HCT116 (cell line): Measurements from ENCODE around the gene TM9SF2. TPM values are rescaled to one million over a fixed set of nuclear protein-coding genes. Genes with fewer than 3 reads are reported as not detected.

Experiments used
- ATAC-seq: fragments of 200-7000 bp; cut with Tn5 transposase; 2 replicates; pipeline ENCODE4 v1.9.1; 2020; ENCODE audit warnings: mild to moderate bottlenecking, moderate library complexity
- BruUV-seq: library from RNA; stranded (reverse); fragments of 400-500 nt; replicated peaks from 2 replicates; lab custom pipeline; 2021; lab: Mats Ljungman, UMichigan
- CTCF ChIA-PET: fragments of 300-600 bp; sonication (Branson Sonifier 250); formaldehyde crosslinking; loops from one replicate; lab custom pipeline; 2021; ENCODE audit warnings: antibody characterized with exemption; lab: Charles Lee
- POLR2A ChIA-PET: fragments of 300-600, 350-600 bp; sonication (Branson Sonifier 250); formaldehyde crosslinking; loops from one replicate; lab custom pipeline; 2021; ENCODE audit warnings: antibody characterized with exemption; lab: Charles Lee
- RAD21 ChIA-PET, 2 experiments: fragments of 300-600 bp; sonication (Branson Sonifier 250); formaldehyde crosslinking; loops; one replicate each; lab custom pipeline; 2023; ENCODE audit warnings: low total read pairs in 2 of 2; ENCODE audit not compliant: uncharacterized antibody in 2 of 2, unreplicated experiment in 2 of 2, low non-redundant PET in 1 of 2; lab: Charles Lee
- DNase-seq: peaks from one replicate; pipeline ENCODE4 v3.0.0-alpha.2; 2010; ENCODE audit warnings: low read depth, low spot score
- H2AFZ ChIP-seq: fragments of 200-600 bp; shearing (Covaris generic), sonication (generic); 2 replicates; pipeline ENCODE4 v1.6.1; 2017; ENCODE audit warnings: low read depth, mixed run types, mixed read lengths, antibody characterized with exemption, low read length; ENCODE audit not compliant: poor library complexity, severe bottlenecking
- H3K27ac ChIP-seq: 2 replicates; pipeline ENCODE4 v1.5.1; 2012; ENCODE audit warnings: low read depth, low read length
- H3K27me3 ChIP-seq: fragments of 200-600 bp; sonication (generic); 2 replicates; pipeline ENCODE4 v1.6.1; 2016; ENCODE audit warnings: mixed run types, low read length, mixed read lengths; ENCODE audit not compliant: insufficient read depth
- H3K36me3 ChIP-seq, 2 experiments: fragments of 200-500 bp in 1 of 2; fragments of 200-600 bp in 1 of 2; sonication (Bioruptor generic) in 1 of 2; sonication (generic) in 1 of 2; 2 replicates each; pipeline versions ENCODE4 v1.5.1 to v1.6.1; 2014 to 2016; ENCODE audit warnings: low read length in 2 of 2, inconsistent platforms in 1 of 2, mixed read lengths in 1 of 2, mixed run types in 1 of 2; ENCODE audit not compliant: insufficient read depth in 2 of 2, control insufficient read depth in 1 of 2
- H3K4me1 ChIP-seq, 2 experiments: fragments of 200-600 bp in 1 of 2; sonication (generic) in 1 of 2; 2 replicates each; pipeline versions ENCODE4 v1.5.1 to v1.6.1; 2012 to 2017; ENCODE audit warnings: low read length in 2 of 2, inconsistent platforms in 1 of 2, mild to moderate bottlenecking in 1 of 2, mixed read lengths in 1 of 2, mixed run types in 1 of 2, moderate library complexity in 1 of 2; ENCODE audit not compliant: insufficient read depth in 2 of 2, control insufficient read depth in 1 of 2
- H3K4me2 ChIP-seq: fragments of 200-600 bp; sonication (generic); 2 replicates; pipeline ENCODE4 v1.6.1; 2017; ENCODE audit warnings: mixed run types, low read length, mixed read lengths
- H3K4me3 ChIP-seq, 2 experiments: fragments of 200-600 bp in 1 of 2; sonication (generic) in 1 of 2; replicated peaks in 1 of 2; 2 replicates each; pipeline ENCODE4 v1.5.1; 2011 to 2016; ENCODE audit warnings: low read length in 2 of 2, control low read depth in 1 of 2, low read depth in 1 of 2, mild to moderate bottlenecking in 1 of 2, mixed read lengths in 1 of 2, mixed run types in 1 of 2
- H3K79me2 ChIP-seq: fragments of 200-600 bp; sonication (generic); 2 replicates; pipeline ENCODE4 v1.6.1; 2017; ENCODE audit warnings: mild to moderate bottlenecking, mixed run types, low read length, moderate library complexity, mixed read lengths; ENCODE audit not compliant: insufficient read depth
- H3K9ac ChIP-seq: fragments of 200-600 bp; sonication (generic); 2 replicates; pipeline ENCODE4 v1.6.1; 2016; ENCODE audit warnings: low read length, mixed read lengths
- H3K9me2 ChIP-seq: fragments of 200-600 bp; sonication (generic), shearing (Covaris generic); 2 replicates; pipeline ENCODE4 v1.6.1; 2017; ENCODE audit warnings: mixed run types, mild to moderate bottlenecking, moderate library complexity; ENCODE audit not compliant: insufficient read depth
- H3K9me3 ChIP-seq, 2 experiments: fragments of 200-500 bp in 1 of 2; fragments of 200-600 bp in 1 of 2; sonication (Bioruptor generic) in 1 of 2; sonication (generic) in 1 of 2; 2 replicates each; pipeline ENCODE4 v1.6.1; 2014 to 2017; ENCODE audit warnings: low read length in 2 of 2, mixed read lengths in 2 of 2, inconsistent platforms in 1 of 2, low read depth in 1 of 2, mild to moderate bottlenecking in 1 of 2, mixed run types in 1 of 2, moderate library complexity in 1 of 2; ENCODE audit not compliant: control insufficient read depth in 1 of 2, insufficient read depth in 1 of 2
- H4K20me1 ChIP-seq: fragments of 200-600 bp; sonication (generic), shearing (Covaris generic); 2 replicates; pipeline ENCODE4 v1.6.1; 2017; ENCODE audit warnings: mixed run types, mild to moderate bottlenecking, moderate library complexity; ENCODE audit not compliant: insufficient read depth
- CTCF ChIP-seq, 3 experiments: fragments of 200-600 bp in 1 of 3; sonication (generic) in 1 of 3; IDR thresholded peaks in 2 of 3; conservative IDR thresholded peaks in 1 of 3; 2 replicates each; pipeline ENCODE4 v1.5.1; 2012 to 2017; ENCODE audit warnings: low read depth in 2 of 3, low read length in 2 of 3, antibody characterized with exemption in 1 of 3, borderline replicate concordance in 1 of 3, control low read depth in 1 of 3, mild to moderate bottlenecking in 1 of 3, mixed read lengths in 1 of 3, mixed run types in 1 of 3, moderate library complexity in 1 of 3; ENCODE audit not compliant: insufficient read depth in 1 of 3
- TCF7L2 ChIP-seq: IDR thresholded peaks from 2 replicates; pipeline ENCODE4 v1.7.0; 2011; ENCODE audit warnings: borderline replicate concordance, inconsistent platforms; ENCODE audit not compliant: insufficient read depth, insufficient read length; ENCODE audit errors: extremely low read depth
- intact Hi-C: fragments of 100-400 bp; cut with micrococcal nuclease; formaldehyde crosslinking; loops from 2 replicates; pipeline ENCODE4 v1.10.0; 2022
- total RNA-seq: library from RNA; stranded (reverse); gene quantifications from one replicate; pipeline ENCODE4 v1.2.1, GENCODE V29; 2021; ENCODE audit not compliant: unreplicated experiment

The TM9SF2 gene
- total RNA-seq, 1 experiment from 2014 or later: 77.8 TPM

GRCh38 chr13:99610702-99611289 is 109.5 kb downstream of the TM9SF2 start:
- BruUV-seq: no TSS peak
- RAD21 ChIA-PET: interaction anchor here in 1 of 2 experiments (0.6 kb wide), 1 partner anchor 34 kb away, joined by 3 read pairs; no protein-coding TSS in a partner anchor
- TF ChIP-seq CTCF (IDR thresholded peaks at IDR 0.05 in 2 of 3, conservative IDR thresholded peaks at IDR 0.05 in 1 of 3; ENCODE audit: borderline replicate concordance in 1 of 3, insufficient read depth in 1 of 3, low read depth in 2 of 3, low read length in 2 of 3) (peak in 2 of 3 experiments; percentile 30 to 40; a peak in 4 of 6 replicates), TCF7L2 (no peak)
- no peak for ATAC-seq
- H2AFZ ChIP-seq: no peak overlapping the region
- H3K79me2 ChIP-seq: peaks cover 3% of the 10 kb centered on the region; the same call in 1 of the 2 replicates
- H3K27me3 ChIP-seq: no peaks in the 10 kb centered on the region
- no peaks in the 10 kb centered on the region for H3K9me3 ChIP-seq
- H3K27ac ChIP-seq: no peak overlapping the region
- H3K36me3 ChIP-seq: no peaks in the 10 kb centered on the region
- peaks cover 5 to 16% of the 10 kb centered on the region in 2 experiments; a peak in 3 of 4 replicates for H3K4me1 ChIP-seq
- H3K9me2 ChIP-seq: no peaks in the 10 kb centered on the region
- no peaks in the 10 kb centered on the region for H4K20me1 ChIP-seq
- H3K4me2 ChIP-seq: no peak overlapping the region
- no peak for DNase-seq
- CTCF ChIA-PET: no interaction called here
- H3K4me3 ChIP-seq: no peak overlapping the region
- intact Hi-C loops: loop anchor here (5.0 kb wide), 1 partner anchor 168 kb away; no protein-coding TSS in a partner anchor
- POLR2A ChIA-PET: no interaction called here
- H3K9ac ChIP-seq: no peak overlapping the region

Other genes with a start within 250 kb of the TM9SF2 start
- not detected for gene GPR18, start 243.1 kb upstream of the TM9SF2 start, total RNA-seq
- gene GPR183, start 194.1 kb upstream of the TM9SF2 start, total RNA-seq: 0.30 TPM
- 21.3 TPM for gene CLYBL, start 105.2 kb downstream of the TM9SF2 start, total RNA-seq